ENCODE measurements around the gene MAZ.
A peak's percentile ranks its signal among the peaks of the same experiment; 100 is the strongest.

MAZ gene

DNA sequence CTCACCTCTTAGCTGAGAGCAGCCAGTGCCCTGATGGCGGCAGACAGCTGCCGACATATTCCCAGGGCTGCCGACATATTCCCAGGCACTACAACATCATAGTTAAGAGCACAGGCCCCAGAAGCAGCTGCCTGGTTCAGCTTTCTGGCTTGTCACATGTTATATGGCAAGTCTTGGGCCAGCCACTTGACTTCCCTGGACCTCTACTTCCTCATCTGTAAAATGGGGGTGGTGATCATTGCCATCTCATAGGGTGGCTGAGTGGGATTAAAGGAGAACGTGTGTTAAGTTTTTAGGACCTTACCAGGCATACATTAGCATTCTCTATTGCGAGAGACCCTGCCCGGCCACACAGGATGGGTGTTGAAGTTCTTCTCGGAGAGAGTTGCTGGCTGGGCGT lies 37.6 kb downstream of the MAZ start:
- TF ChIP-seq, protein P1, sequence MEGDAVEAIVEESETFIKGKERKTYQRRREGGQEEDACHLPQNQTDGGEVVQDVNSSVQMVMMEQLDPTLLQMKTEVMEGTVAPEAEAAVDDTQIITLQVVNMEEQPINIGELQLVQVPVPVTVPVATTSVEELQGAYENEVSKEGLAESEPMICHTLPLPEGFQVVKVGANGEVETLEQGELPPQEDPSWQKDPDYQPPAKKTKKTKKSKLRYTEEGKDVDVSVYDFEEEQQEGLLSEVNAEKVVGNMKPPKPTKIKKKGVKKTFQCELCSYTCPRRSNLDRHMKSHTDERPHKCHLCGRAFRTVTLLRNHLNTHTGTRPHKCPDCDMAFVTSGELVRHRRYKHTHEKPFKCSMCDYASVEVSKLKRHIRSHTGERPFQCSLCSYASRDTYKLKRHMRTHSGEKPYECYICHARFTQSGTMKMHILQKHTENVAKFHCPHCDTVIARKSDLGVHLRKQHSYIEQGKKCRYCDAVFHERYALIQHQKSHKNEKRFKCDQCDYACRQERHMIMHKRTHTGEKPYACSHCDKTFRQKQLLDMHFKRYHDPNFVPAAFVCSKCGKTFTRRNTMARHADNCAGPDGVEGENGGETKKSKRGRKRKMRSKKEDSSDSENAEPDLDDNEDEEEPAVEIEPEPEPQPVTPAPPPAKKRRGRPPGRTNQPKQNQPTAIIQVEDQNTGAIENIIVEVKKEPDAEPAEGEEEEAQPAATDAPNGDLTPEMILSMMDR (IDR thresholded peaks at IDR 0.05; ENCODE audit: low read depth, low read length, missing control alignments) = no peak
- no peak overlapping the region for H3K4me3 ChIP-seq (ENCODE audit: low read depth, low read length)
- no peak for DNase-seq (ENCODE audit: low read depth)

DNA sequence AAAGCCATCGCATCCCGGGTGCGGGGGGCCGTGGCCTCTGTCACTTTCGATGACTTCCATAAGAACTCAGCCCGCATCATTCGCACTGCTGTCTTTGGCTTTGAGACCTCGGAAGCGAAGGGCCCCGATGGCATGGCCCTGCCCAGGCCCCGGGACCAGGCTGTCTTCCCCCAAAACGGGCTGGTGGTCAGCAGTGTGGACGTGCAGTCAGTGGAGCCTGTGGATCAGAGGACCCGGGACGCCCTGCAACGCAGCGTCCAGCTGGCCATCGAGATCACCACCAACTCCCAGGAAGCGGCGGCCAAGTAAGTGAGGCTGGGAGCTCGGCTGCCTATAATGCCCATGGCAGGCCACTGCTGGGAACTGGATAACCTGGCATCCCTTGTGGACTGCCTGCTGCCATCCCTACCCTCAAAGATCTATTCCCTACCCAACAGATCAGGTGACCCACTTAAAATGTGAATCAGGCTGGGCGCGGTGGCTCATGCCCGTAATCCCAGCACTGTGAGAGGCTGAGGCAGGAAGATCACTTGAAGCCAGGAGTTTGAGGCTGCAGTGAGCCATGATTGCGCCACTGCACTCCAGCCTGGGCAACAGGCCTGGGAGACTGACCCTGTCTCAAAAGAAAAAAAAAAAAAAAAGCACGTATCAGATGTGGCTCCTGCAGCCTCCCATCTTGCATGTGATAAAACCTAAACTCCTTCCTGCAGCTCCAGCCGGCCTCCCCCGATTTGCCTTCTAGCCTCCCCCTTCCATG lies 38.4 kb downstream of the MAZ start:
- no peak overlapping the region for H3K4me3 ChIP-seq (ENCODE audit: low read depth, low read length)
- TF ChIP-seq, protein P1 (IDR thresholded peaks at IDR 0.05; ENCODE audit: low read depth, low read length, missing control alignments) = no peak
- no peak for DNase-seq (ENCODE audit: low read depth)

DNA sequence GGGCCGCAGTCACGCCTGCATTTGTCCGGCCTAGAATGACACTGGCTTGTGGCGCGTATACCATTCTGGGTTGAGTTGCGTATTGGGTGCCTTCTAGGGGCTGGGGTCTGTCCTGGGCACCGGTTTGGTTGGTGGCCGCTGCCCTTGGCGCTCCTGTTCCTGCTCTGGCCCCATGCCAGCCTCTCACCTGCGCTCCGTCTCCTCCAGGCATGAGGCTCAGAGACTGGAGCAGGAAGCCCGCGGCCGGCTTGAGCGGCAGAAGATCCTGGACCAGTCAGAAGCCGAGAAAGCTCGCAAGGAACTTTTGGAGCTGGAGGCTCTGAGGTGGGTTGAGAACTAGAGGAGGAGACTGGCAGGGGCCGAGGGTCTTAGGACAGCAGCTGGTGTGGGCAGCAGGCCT lies 39.3 kb downstream of the MAZ start:
- no peak for DNase-seq (ENCODE audit: low read depth)
- TF ChIP-seq, protein P1 (IDR thresholded peaks at IDR 0.05; ENCODE audit: low read depth, low read length, missing control alignments) = no peak
- H3K4me3 ChIP-seq (ENCODE audit: low read depth, low read length) = no peak overlapping the region

DNA sequence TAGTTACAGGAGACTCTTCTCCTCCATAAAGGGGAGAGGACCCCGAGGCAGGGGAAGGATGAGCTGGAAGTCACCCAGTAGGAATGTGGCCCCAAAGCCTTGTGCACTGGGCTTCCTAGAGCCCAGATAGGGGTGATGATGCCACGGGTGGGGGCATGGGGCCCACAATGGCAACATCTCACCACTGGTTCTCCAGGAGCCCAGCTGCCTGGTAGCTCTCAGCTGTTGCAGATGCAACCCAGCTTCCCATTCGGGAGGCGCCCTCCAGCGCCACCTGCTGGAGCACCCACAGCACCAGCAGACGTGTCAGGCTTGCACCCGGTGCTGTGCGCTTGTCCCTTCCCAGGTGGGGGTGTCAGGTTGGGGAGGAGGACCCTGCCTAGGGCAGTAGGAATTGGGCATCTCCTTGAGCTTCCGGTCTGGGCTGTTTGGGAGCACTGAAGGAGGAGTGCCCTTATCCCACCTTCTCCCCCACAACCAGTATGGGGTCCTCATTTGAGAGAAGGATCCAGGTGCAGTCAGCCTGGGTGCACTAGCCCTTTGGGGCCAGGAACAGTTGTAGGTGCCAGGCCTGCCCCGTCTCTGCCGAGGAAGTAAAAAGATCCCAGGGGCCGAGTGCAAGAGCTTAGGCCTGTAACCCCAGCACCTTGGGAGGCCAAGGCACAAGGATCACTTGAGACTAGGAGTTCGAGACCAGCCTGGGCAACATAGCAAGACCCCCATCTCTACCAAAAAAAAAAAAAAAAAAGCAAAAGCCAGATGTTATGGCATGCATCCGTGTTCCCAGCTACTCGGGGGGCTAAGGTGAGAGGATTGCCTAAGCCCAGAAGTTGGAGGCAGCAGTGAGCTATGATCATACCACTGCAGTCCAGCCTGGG lies 42.3 kb downstream of the MAZ start:
- TF ChIP-seq, protein P1 (IDR thresholded peaks at IDR 0.05; ENCODE audit: low read depth, low read length, missing control alignments) = peak; percentile 98
- H3K4me3 ChIP-seq (ENCODE audit: low read depth, low read length) = no peak overlapping the region

DNA sequence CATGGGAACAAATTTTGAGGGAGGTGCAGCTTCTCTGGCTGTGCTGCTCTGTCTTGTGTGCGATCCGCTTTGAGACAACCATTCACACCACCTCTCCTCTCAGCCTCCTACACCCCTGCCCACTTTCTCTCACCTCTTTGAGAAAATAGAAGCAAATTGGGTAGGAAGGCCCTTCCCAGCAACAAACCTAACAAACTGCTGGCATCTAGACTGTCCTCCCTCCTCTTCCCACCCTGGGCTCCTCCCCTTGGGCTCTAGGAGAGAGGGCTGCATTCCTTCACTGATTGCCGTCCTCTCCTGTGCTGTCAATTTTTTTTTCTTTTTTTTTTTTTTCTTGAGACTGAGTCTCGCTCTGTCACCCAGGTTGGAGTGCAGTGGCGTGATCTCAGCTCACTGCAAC lies 43.2 kb downstream of the MAZ start:
- no peak for DNase-seq (ENCODE audit: low read depth)
- no peak overlapping the region for H3K4me3 ChIP-seq (ENCODE audit: low read depth, low read length)

More for the DNA sequence above, 42.3 kb downstream of the MAZ start:
- peak; percentile 22 for DNase-seq (ENCODE audit: low read depth)

DNA sequence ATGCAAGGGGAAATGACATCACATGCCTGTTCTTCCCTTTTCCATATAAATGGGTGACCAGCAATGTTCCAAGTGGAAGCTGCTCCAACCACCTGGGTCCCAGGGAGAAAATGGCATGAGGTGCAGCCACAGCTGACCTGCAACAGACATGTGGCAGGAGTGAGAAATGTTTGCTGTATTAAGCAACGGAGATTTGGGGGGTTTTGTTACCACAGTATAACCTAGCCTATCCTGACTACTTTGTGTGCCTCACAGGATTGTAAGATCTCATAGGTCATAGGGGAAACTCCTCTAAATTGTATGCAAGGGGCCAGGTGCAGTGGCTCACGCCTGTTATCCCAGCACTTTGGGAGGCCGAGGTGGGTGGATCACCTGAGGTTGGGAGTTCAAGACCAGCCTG lies 44.7 kb downstream of the MAZ start:
- no peak for DNase-seq (ENCODE audit: low read depth)
- H3K4me3 ChIP-seq (ENCODE audit: low read depth, low read length) = no peak overlapping the region
- TF ChIP-seq, protein P1 (IDR thresholded peaks at IDR 0.05; ENCODE audit: low read depth, low read length, missing control alignments) = no peak

More for the DNA sequence above, 43.2 kb downstream of the MAZ start:
- TF ChIP-seq, protein P1 (IDR thresholded peaks at IDR 0.05; ENCODE audit: low read depth, low read length, missing control alignments) = no peak

Measured in GM12864 (cell line).